Neural cell (in vitro differentiated cells): ENCODE results near the gene CDH20.

ENCODE experiments used
- CTCF ChIP-seq: fragments of 450-650 bp; IDR thresholded peaks from 2 replicates; pipeline ENCODE4 v1.5.1; 2014; ENCODE audit warnings: antibody characterized with exemption, mild to moderate bottlenecking, moderate library complexity; ENCODE audit not compliant: poor library complexity, severe bottlenecking
- EP300 ChIP-seq: fragments of 450-650 bp; conservative IDR thresholded peaks from 2 replicates; pipeline ENCODE4 v1.6.1; 2014; ENCODE audit warnings: antibody characterized with exemption, mild to moderate bottlenecking, moderate library complexity; ENCODE audit not compliant: poor library complexity, severe bottlenecking
- EZH2 ChIP-seq: fragments of 200-600, 300-800 bp; shearing (Covaris generic), sonication (generic); IDR thresholded peaks from 2 replicates; pipeline ENCODE4 v1.6.1; 2014; ENCODE audit warnings: antibody characterized with exemption, low read length, borderline replicate concordance, mild to moderate bottlenecking; ENCODE audit not compliant: insufficient read depth, poor library complexity, severe bottlenecking
- MXI1 ChIP-seq: fragments of 450-650 bp; conservative IDR thresholded peaks from 2 replicates; pipeline ENCODE4 v1.6.1; 2014; ENCODE audit warnings: antibody characterized with exemption, mild to moderate bottlenecking; ENCODE audit not compliant: poor library complexity, severe bottlenecking
- TAF1 ChIP-seq: IDR thresholded peaks from 2 replicates; pipeline ENCODE4 v1.6.1; 2012; ENCODE audit warnings: low read depth

- TF ChIP-seq TAF1 (no peak), CTCF (no peak), EP300 (no peak), EZH2 (no peak), MXI1 (no peak)
Measured at GRCh38 chr18:61574665-61575064, 241.4 kb downstream of the CDH20 start.
